HCEC 1CT (cell line): ENCODE data around the gene SDCBP2.

Experiments
- DNase-seq: peaks from one replicate; pipeline ENCODE4 v3.0.0-alpha.2; 2017

The SDCBP2 gene

DNA sequence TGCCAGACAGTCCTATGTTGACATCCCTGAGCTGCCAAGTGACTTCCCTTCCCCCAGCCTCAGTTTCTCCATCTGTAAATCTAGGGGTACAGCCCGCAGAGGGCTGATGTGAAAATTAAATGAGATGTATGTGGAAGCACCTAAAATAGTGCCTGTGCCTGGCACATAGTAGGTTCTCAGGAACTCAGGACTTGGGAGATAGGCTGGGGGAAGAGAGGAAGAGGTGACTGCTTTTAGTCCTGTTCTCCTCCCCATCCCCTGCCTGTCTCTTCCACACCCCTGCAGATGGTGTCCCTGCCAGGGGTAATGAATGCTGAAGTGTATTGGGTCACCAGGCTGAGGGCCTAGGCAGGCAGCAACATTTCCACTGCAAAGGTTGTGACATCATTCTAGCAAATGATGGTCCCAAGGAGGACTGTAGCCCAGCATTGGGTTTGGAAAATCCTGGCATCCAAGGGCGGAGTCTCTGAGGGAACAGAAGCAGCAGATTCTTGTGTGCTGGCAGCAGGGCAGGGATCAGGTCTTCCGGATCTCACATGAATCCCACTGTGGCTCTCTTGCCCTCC, 61.0 kb downstream of the SDCBP2 start:
- DNase-seq: no peak

DNA sequence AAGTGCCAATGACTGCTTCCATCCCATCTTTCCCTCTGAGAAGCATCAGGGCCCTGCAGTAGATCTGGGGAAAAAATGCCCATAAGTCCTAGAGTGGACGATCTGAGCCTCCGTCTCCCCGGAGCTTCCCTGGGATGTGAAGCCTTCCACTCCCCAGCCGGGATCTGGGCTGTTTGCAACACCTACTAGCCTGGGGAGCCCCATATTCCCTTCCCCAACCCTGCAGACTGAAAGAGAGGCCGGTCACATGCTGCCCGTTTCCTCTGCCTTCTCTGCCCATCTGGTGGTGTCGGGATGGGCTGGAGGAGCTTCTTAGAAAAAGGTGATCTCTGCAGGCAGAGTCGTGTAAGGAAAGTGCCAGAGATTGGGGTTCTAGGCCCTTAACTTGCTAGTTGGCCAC, 61.8 kb downstream of the SDCBP2 start:
- DNase-seq: no peak

DNA sequence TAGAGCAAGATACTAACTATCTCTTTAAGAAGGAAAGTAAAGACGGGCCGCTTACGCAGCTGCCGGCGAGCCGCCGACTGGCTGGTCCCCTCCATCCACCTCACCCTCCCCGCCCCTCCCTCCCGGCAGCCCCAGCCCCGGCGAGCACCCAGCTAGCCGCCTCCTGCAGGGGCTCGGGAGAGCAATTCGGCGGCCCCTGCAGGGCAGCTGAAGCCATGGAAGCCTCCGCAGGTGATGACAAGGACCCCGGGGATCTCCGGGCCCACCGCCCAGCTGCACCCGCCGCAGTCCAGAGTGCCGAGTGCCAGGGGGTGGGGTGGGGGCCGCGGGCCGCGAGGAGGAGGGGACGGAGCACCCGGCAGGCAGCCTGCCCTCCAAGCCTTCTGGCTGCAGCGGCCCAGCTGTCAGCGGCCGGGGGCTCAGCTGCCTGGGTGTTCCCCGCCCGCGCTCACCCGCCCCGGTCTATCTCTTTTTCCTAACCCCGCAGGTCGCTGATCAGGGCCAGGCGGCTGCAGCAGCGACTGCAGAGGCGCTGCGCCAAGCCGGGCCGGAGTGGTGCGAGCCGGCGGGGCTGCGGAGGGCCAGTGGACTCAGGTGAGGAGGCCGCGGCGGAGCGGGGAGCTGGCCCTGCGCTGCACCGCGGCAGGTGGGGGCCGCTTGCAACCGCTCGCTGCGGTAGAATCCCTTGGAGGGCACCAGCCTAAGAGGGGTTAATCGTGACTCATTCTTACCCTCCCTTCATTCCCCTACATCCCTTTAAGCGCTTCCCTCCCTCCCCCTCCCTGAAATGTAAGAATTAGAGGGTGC, 62.6 kb downstream of the SDCBP2 start, which contains the start of gene SNPH:
TSS of gene SNPH (plus strand) at position 128 of the 807 bp plus-strand sequence. CDS start 29,946 bp downstream, outside the sequence.
- peak; percentile 76 for DNase-seq

DNA sequence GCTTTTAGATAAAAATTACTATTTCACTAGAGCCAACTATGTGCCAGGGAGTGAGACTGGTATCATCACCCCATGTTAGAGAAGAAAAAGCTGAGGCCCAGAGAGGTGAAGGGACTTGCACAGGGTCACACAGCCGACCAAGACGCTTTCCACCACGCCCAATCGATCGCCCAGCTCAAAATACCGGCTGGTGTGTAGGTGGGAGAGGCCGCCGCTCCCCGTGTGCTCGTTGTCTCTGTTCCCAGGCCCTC, 63.1 kb downstream of the SDCBP2 start:
- no peak for DNase-seq

DNA sequence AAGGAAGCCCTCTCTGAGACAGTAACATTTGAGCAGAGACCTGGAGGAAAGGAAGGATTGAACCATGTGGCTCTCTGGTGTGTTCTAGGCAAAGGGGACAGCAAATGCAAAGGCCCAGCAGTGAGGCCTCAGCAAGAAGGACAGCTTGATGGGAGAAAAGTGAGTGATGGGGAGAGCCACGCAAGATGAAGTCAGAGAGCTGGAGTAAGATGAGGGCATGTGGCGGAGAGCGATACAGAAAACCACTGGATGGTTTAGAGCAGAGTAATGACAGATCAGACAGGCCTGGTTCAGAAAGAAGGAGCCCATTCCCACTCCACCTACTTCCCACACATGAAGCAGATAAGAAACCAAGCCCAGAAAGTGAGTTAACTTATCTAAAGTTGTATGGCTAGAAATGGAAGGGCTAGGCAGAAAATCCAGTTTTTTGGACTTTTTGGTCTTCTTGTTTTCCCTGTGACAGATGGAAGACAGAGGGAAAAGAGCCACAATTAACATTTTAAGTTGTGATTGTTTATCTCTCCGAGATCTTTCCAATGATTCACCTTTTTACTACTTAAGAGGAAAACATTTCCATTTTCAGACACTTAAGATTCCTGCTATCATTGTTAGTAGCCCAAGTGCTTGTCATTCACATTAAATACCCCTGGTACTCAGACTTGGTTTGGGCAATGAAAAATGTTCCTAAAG, 63.6 kb downstream of the SDCBP2 start:
- DNase-seq: no peak

DNA sequence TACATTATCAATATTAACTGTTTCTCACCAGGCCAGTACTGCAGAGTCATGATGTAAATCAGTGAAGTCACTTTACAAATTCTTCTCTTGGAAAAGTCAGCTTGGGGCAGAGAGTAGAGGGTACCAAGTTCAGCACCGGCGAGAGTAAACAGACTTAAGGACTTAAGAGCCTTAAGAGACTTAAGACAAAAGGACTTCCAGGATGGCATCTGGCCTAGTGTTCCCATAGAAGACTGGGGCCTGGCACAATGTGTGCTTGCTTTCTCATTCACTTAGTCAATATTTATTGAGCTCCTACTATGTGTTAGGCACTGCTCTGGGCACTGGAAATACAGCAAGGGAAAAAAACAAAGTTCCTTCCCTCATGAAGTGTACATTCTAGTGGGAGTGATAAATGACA, 64.2 kb downstream of the SDCBP2 start:
- DNase-seq: no peak

DNA sequence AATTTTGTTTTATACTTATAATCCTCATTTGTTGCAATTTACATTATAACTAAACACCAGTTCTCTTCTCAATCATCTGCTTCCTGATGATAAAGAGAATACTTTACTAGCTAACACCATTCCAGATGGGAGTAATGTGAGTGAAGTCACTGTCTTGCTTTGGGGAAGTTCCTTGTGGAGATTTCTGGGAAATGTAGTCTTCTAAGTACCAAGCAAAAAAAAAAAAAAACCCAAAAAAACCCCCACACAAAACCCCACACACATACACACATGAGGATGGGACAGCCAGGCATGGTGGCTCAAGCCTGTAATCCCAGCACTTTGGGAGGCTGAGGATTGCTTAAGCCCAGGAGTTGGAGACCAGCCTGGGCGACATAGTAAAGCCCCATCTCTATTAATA, 65.1 kb downstream of the SDCBP2 start:
- peak; percentile 54 for DNase-seq
